ENCODE data around the gene TBC1D7.

TBC1D7 gene

GRCh38 chr6:13278991-13279390, 49.3 kb downstream of the TBC1D7 start:
- no peak overlapping the region for H3K4me3 Mint-ChIP-seq
- peaks cover 3% of the 10 kb centered on the region for H3K36me3 Mint-ChIP-seq
- H3K27ac Mint-ChIP-seq, result no peak overlapping the region
- ATAC-seq (no peak), DNase-seq (ENCODE audit: low spot score in 2 of 2) (no peak)
- no peaks in the 10 kb centered on the region for H3K9me3 Mint-ChIP-seq
- H3K4me1 Mint-ChIP-seq, result peaks cover 11% of the 10 kb centered on the region

GRCh38 chr6:13278164-13278563, 50.2 kb downstream of the TBC1D7 start:
- H3K4me3 Mint-ChIP-seq, result no peak overlapping the region
- peaks cover 19% of the 10 kb centered on the region for H3K4me1 Mint-ChIP-seq
- H3K27ac Mint-ChIP-seq, result no peak overlapping the region
- H3K36me3 Mint-ChIP-seq, result peaks cover 6% of the 10 kb centered on the region
- DNase-seq (ENCODE audit: low spot score in 2 of 2) (no peak), ATAC-seq (peak; percentile 14)
- no peaks in the 10 kb centered on the region for H3K9me3 Mint-ChIP-seq

GRCh38 chr6:13277231-13277630, 51.1 kb downstream of the TBC1D7 start:
- Mint-ChIP-seq H3K4me3 (no peak overlapping the region), H3K9me3 (no peaks in the 10 kb centered on the region), H3K36me3 (peaks cover 6% of the 10 kb centered on the region), H3K4me1 (peaks cover 22% of the 10 kb centered on the region), H3K27ac (no peak overlapping the region)
- no peak for ATAC-seq
- DNase-seq (ENCODE audit: low spot score in 2 of 2), result no peak

- DNase-seq (ENCODE audit: low spot score in 2 of 2), result no peak
- Mint-ChIP-seq H3K9me3 (no peaks in the 10 kb centered on the region), H3K4me3 (no peak overlapping the region), H3K36me3 (peaks cover 6% of the 10 kb centered on the region), H3K27ac (no peak overlapping the region), H3K4me1 (peaks cover 25% of the 10 kb centered on the region)
- no peak for ATAC-seq
Measured at GRCh38 chr6:13275435-13275989, 52.8 kb downstream of the TBC1D7 start.

- H3K4me3 Mint-ChIP-seq, result peak overlapping the region; percentile 60
- no peak for DNase-seq (ENCODE audit: low spot score in 2 of 2)
- no peak for ATAC-seq
- no peak overlapping the region for H3K27ac Mint-ChIP-seq
- H3K4me1 Mint-ChIP-seq, result peaks cover 25% of the 10 kb centered on the region
- peaks cover 6% of the 10 kb centered on the region for H3K36me3 Mint-ChIP-seq
- H3K9me3 Mint-ChIP-seq, result no peaks in the 10 kb centered on the region
Measured at GRCh38 chr6:13274707-13275434, 53.5 kb downstream of the TBC1D7 start.

- Mint-ChIP-seq H3K9me3 (no peaks in the 10 kb centered on the region), H3K36me3 (peaks cover 6% of the 10 kb centered on the region), H3K27ac (peak overlapping the region; percentile 48), H3K4me1 (peaks cover 25% of the 10 kb centered on the region), H3K4me3 (peak overlapping the region; percentile 60)
- ATAC-seq, result peak; percentile 92
- DNase-seq (ENCODE audit: low spot score in 2 of 2), result peak; percentile 4 to 68
Measured at GRCh38 chr6:13273931-13274706, 54.2 kb downstream of the TBC1D7 start.

GRCh38 chr6:13273202-13273930, 55.0 kb downstream of the TBC1D7 start:
- Mint-ChIP-seq H3K36me3 (peaks cover 6% of the 10 kb centered on the region), H3K27ac (peak overlapping the region; percentile 48), H3K4me1 (peaks cover 25% of the 10 kb centered on the region), H3K9me3 (no peaks in the 10 kb centered on the region), H3K4me3 (peak overlapping the region; percentile 60)
- DNase-seq (ENCODE audit: low spot score in 2 of 2), result no peak
- ATAC-seq, result no peak

- ATAC-seq, result no peak
Measured at GRCh38 chr6:13272131-13273046, 55.9 kb downstream of the TBC1D7 start.

GRCh38 chr6:13268913-13269518, 59.3 kb downstream of the TBC1D7 start:
- ATAC-seq (no peak), DNase-seq (ENCODE audit: low spot score in 2 of 2) (no peak)
- Mint-ChIP-seq H3K9me3 (no peaks in the 10 kb centered on the region), H3K4me3 (no peak overlapping the region), H3K27ac (no peak overlapping the region), H3K36me3 (peaks cover 3% of the 10 kb centered on the region), H3K4me1 (peaks cover 26% of the 10 kb centered on the region)

More at GRCh38 chr6:13272131-13273046, 55.9 kb downstream of the TBC1D7 start:
- peaks cover 22% of the 10 kb centered on the region for H3K4me1 Mint-ChIP-seq
- H3K4me3 Mint-ChIP-seq, result no peak overlapping the region
- no peaks in the 10 kb centered on the region for H3K9me3 Mint-ChIP-seq
- DNase-seq (ENCODE audit: low spot score in 2 of 2), result no peak
- peaks cover 6% of the 10 kb centered on the region for H3K36me3 Mint-ChIP-seq
- H3K27ac Mint-ChIP-seq, result no peak overlapping the region

GRCh38 chr6:13267142-13267651, 61.1 kb downstream of the TBC1D7 start:
- Mint-ChIP-seq H3K4me1 (peaks cover 14% of the 10 kb centered on the region), H3K36me3 (no peaks in the 10 kb centered on the region), H3K27ac (peak overlapping the region; percentile 50), H3K9me3 (no peaks in the 10 kb centered on the region), H3K4me3 (peak overlapping the region; percentile 23)
- ATAC-seq (peak; percentile 92), DNase-seq (ENCODE audit: low spot score in 2 of 2) (peak in 1 of 2 donors; percentile 57)

- Mint-ChIP-seq H3K27ac (no peak overlapping the region), H3K9me3 (no peaks in the 10 kb centered on the region), H3K4me3 (no peak overlapping the region), H3K36me3 (no peaks in the 10 kb centered on the region), H3K4me1 (peaks cover 11% of the 10 kb centered on the region)
- DNase-seq (ENCODE audit: low spot score in 2 of 2) (no peak), ATAC-seq (no peak)
Measured at GRCh38 chr6:13263669-13264068, 64.7 kb downstream of the TBC1D7 start.

GRCh38 chr6:13262302-13263230, 65.8 kb downstream of the TBC1D7 start:
- DNase-seq (ENCODE audit: low spot score in 2 of 2) (no peak), ATAC-seq (no peak)
- Mint-ChIP-seq H3K36me3 (no peaks in the 10 kb centered on the region), H3K4me1 (peaks cover 11% of the 10 kb centered on the region), H3K4me3 (no peak overlapping the region), H3K9me3 (no peaks in the 10 kb centered on the region), H3K27ac (no peak overlapping the region)

GRCh38 chr6:13261464-13261994, 66.8 kb downstream of the TBC1D7 start:
- Mint-ChIP-seq H3K9me3 (peaks cover 4% of the 10 kb centered on the region), H3K27ac (no peak overlapping the region), H3K36me3 (no peaks in the 10 kb centered on the region), H3K4me3 (no peak overlapping the region), H3K4me1 (peaks cover under 1% of the 10 kb centered on the region)
- DNase-seq (ENCODE audit: low spot score in 2 of 2) (no peak), ATAC-seq (no peak)
